K562 (cell line): ENCODE data around the gene SEPHS1. TPM values are rescaled to one million over a fixed set of nuclear protein-coding genes. Genes with fewer than 3 reads are reported as not detected.

Experiments used
- ATAC-seq: fragments of 200-7000 bp; cut with Tn5 transposase; 3 replicates; pipeline ENCODE4 v1.9.1; 2020; ENCODE audit warnings: moderate library complexity
- BruUV-seq: library from RNA; stranded (reverse); fragments of 400-500 nt; replicated peaks from 2 replicates; lab custom pipeline; 2021; lab: Mats Ljungman, UMichigan
- CTCF ChIA-PET: fragments of 300-600 bp; formaldehyde crosslinking; extraction: SDS; loops from one replicate; lab custom pipeline; 2021; ENCODE audit warnings: low intra/inter-chr PET ratio; lab: Yijun Ruan, JAX
- POLR2A ChIA-PET: fragments of 300-600, 350-650 bp; sonication (Branson Sonifier 250); formaldehyde crosslinking; extraction: SDS; loops from one replicate; lab custom pipeline; 2021; ENCODE audit warnings: antibody characterized with exemption, inconsistent platforms; lab: Yijun Ruan, JAX
- DNase-seq, 4 experiments: peaks; one replicate each; pipeline versions ENCODE4 v3.0.0 to v3.0.0-alpha.2; 2011 to 2018; ENCODE audit warnings: low spot score in 3 of 4, mixed read lengths in 3 of 4; ENCODE audit errors: extremely low read depth in 1 of 4
- FAIRE-seq: peaks from 2 replicates; lab custom pipeline; 2011; peaks lifted over from hg19 to GRCh38; lab: Jason Lieb, UNC
- H2AFZ ChIP-seq: 2 replicates; pipeline ENCODE4 v1.6.0; 2011; ENCODE audit warnings: low read depth, low read length, control low read depth, inconsistent platforms
- H3K27ac ChIP-seq: fragments of 200-600 bp; 3 replicates; pipeline ENCODE4 v1.8.0; 2011; ENCODE audit warnings: low read depth, mild to moderate bottlenecking, control low read depth, inconsistent platforms, low read length, moderate library complexity, mixed read lengths; ENCODE audit errors: extremely low read depth
- H3K27me3 ChIP-seq, 2 experiments: fragments of 300-600 bp in 1 of 2; 2 replicates in 1 of 2; 3 replicates in 1 of 2; pipeline versions ENCODE4 v1.6.0 to v1.8.0; 2011; ENCODE audit warnings: inconsistent platforms in 2 of 2, low read length in 2 of 2, mild to moderate bottlenecking in 1 of 2, mixed read lengths in 1 of 2, moderate library complexity in 1 of 2; ENCODE audit not compliant: control insufficient read depth in 2 of 2, insufficient read depth in 2 of 2
- H3K36me3 ChIP-seq: fragments of 300-600 bp; 3 replicates; pipeline ENCODE4 v1.8.0; 2011; ENCODE audit warnings: mild to moderate bottlenecking, low read length, inconsistent platforms; ENCODE audit not compliant: control insufficient read depth, insufficient read depth
- H3K4me1 ChIP-seq, 2 experiments: fragments of 200-600 bp in 1 of 2; replicated peaks in 1 of 2; 2 replicates in 1 of 2; 3 replicates in 1 of 2; pipeline versions ENCODE4 v1.5.1 to v1.8.0; 2011; ENCODE audit warnings: inconsistent platforms in 2 of 2, low read length in 2 of 2, mild to moderate bottlenecking in 1 of 2, mixed read lengths in 1 of 2, moderate library complexity in 1 of 2; ENCODE audit not compliant: control insufficient read depth in 2 of 2, insufficient read depth in 2 of 2
- H3K4me2 ChIP-seq: 2 replicates; pipeline ENCODE4 v1.6.1; 2011; ENCODE audit warnings: low read length, control low read depth, inconsistent platforms, mixed read lengths; ENCODE audit not compliant: insufficient read depth
- H3K4me3 ChIP-seq: fragments of 200-600 bp; sonication (generic), shearing (Covaris generic); 2 replicates; pipeline ENCODE4 v1.5.1; 2016; ENCODE audit warnings: control low read depth, inconsistent platforms
- H3K79me2 ChIP-seq: fragments of 200-600 bp; 3 replicates; pipeline ENCODE4 v1.8.0; 2011; ENCODE audit warnings: low read length, inconsistent platforms; ENCODE audit not compliant: control insufficient read depth, insufficient read depth
- H3K9ac ChIP-seq, 2 experiments: 2 replicates each; pipeline versions ENCODE4 v1.6.0 to v1.6.1; 2011; ENCODE audit warnings: low read depth in 2 of 2, low read length in 2 of 2, control low read depth in 1 of 2, inconsistent platforms in 1 of 2, mild to moderate bottlenecking in 1 of 2, mixed read lengths in 1 of 2; ENCODE audit not compliant: insufficient read depth in 1 of 2
- H3K9me1 ChIP-seq: one replicate; pipeline ENCODE4 v1.6.0; 2011; ENCODE audit warnings: inconsistent platforms, mild to moderate bottlenecking, low read length, moderate library complexity; ENCODE audit not compliant: control insufficient read depth, insufficient read depth
- H3K9me3 ChIP-seq: replicated peaks from 2 replicates; pipeline ENCODE4 v1.5.1; 2011; ENCODE audit warnings: low read depth, low read length, inconsistent platforms; ENCODE audit not compliant: control insufficient read depth, insufficient read depth
- H4K20me1 ChIP-seq: replicated peaks from 2 replicates; pipeline ENCODE4 v1.6.1; 2011; ENCODE audit warnings: low read length, inconsistent platforms, mixed read lengths; ENCODE audit not compliant: control insufficient read depth, insufficient read depth
- BRD4 ChIP-seq: fragments of 200-600 bp; sonication (generic); IDR thresholded peaks from 2 replicates; pipeline ENCODE4 v1.6.1; 2017; ENCODE audit warnings: inconsistent platforms
- DPF2 ChIP-seq: fragments of 450-650 bp; IDR thresholded peaks from 2 replicates; pipeline ENCODE4 v1.6.1; 2016
- GABPB1 ChIP-seq: sonication (generic); formaldehyde crosslinking; IDR thresholded peaks from 2 replicates; pipeline ENCODE4 v1.8.0; 2022; ENCODE audit warnings: mild to moderate bottlenecking, missing genetic modification reagents
- HDAC6 ChIP-seq: IDR thresholded peaks from 2 replicates; pipeline ENCODE4 v1.6.1; 2012; ENCODE audit warnings: low read depth, mild to moderate bottlenecking, control low read depth, inconsistent platforms, low read length, moderate library complexity
- HDGF ChIP-seq: fragments of 450-650 bp; IDR thresholded peaks from 2 replicates; pipeline ENCODE4 v1.6.1; 2016
- RCOR1 ChIP-seq, 2 experiments: IDR thresholded peaks; 2 replicates each; pipeline ENCODE4 v1.6.1; 2012; ENCODE audit warnings: low read depth in 2 of 2, low read length in 2 of 2, borderline replicate concordance in 1 of 2, improper control_type of control experiment in 1 of 2
- TAF1 ChIP-seq: IDR thresholded peaks from 2 replicates; pipeline ENCODE4 v1.6.1; 2011; ENCODE audit warnings: mild to moderate bottlenecking, low read length, moderate library complexity; ENCODE audit not compliant: insufficient read depth, control insufficient read depth, severe bottlenecking; ENCODE audit errors: extremely low read depth
- TEAD2 ChIP-seq: fragments of 450-650 bp; IDR thresholded peaks from 2 replicates; pipeline ENCODE4 v1.6.1; 2016; ENCODE audit warnings: missing genetic modification characterization, control low read depth, missing compliant biosample characterization
- TGIF2 ChIP-seq: sonication (generic); formaldehyde crosslinking; IDR thresholded peaks from 2 replicates; pipeline ENCODE4 v1.8.1; 2022; ENCODE audit warnings: mild to moderate bottlenecking, missing genetic modification reagents, moderate library complexity
- ZNF695 ChIP-seq: fragments of 450-650 bp; formaldehyde crosslinking; IDR thresholded peaks from 2 replicates; pipeline ENCODE4 v1.4.0; 2020; ENCODE audit warnings: mild to moderate bottlenecking, moderate library complexity
- ZNF830 ChIP-seq: fragments of 250-450 bp; sonication (Bioruptor Pico); IDR thresholded peaks from 2 replicates; pipeline ENCODE4 v1.5.0; 2021; ENCODE audit warnings: mild to moderate bottlenecking
- WGBS: fragments of 100-300 bp; shearing (Covaris generic); methylation state at CpG from one replicate; pipeline ENCODE4 v1.1.6; 2016; ENCODE audit warnings: low coverage, mixed read lengths; ENCODE audit not compliant: insufficient coverage; ENCODE audit errors: missing lambda C conversion rate; 5-methylcytosine and 5-hydroxymethylcytosine counted together
- in situ Hi-C: fragments of 300-500 bp; cut with MboI; formaldehyde crosslinking; loops from 4 replicates; pipeline ENCODE4 v1.15.0; 2018; ENCODE audit warnings: inconsistent platforms, mixed read lengths
- intact Hi-C: fragments of 100-400 bp; cut with micrococcal nuclease; formaldehyde crosslinking; loops from 2 replicates; pipeline ENCODE4 v1.14.2; 2022
- polyA plus RNA-seq, 8 experiments: library from polyadenylated mRNA; depleted of rRNA in 4 of 8; stranded (reverse) in 5 of 8; unstranded in 3 of 8; fragments of >200 nt; fragmentation: Nextera tagmentation in 2 of 8; fragmentation: Illumina TruSeq in 1 of 8; extraction: Ambion mirVana in 2 of 8; extraction: Trizol in 1 of 8; gene quantifications; 2 replicates each; pipeline versions ENCODE4 v1.2.1 to v1.2.3, GENCODE V29; 2011 to 2014; ENCODE audit warnings: inconsistent platforms in 1 of 8, missing spikeins in 1 of 8
- total RNA-seq, 7 experiments: library from RNA; depleted of rRNA in 6 of 7; stranded (reverse); fragments of >200 nt in 6 of 7; fragmentation: Illumina TruSeq in 2 of 7; extraction: Trizol in 2 of 7; gene quantifications; 2 replicates each; pipeline versions ENCODE4 v1.2.1 to v1.2.3, GENCODE V29; 2011 to 2021; ENCODE audit warnings: low replicate concordance in 1 of 7
- TF ChIP-seq, protein P1 (sequence below): sonication (generic); formaldehyde crosslinking; IDR thresholded peaks from 2 replicates; pipeline ENCODE4 v1.8.0; 2022; ENCODE audit warnings: missing genetic modification reagents, mild to moderate bottlenecking, borderline replicate concordance
- TF ChIP-seq, protein P2 (sequence below): fragments of 450-650 bp; IDR thresholded peaks from 2 replicates; pipeline ENCODE4 v1.6.1; 2016
- TF ChIP-seq, protein P3 (sequence below): fragments of 450-650 bp; formaldehyde crosslinking; IDR thresholded peaks from 2 replicates; pipeline ENCODE4 v1.4.0; 2020; ENCODE audit warnings: mild to moderate bottlenecking, moderate library complexity
- TF ChIP-seq, protein P4 (sequence below): sonication (generic); formaldehyde crosslinking; IDR thresholded peaks from 2 replicates; pipeline ENCODE4 v1.8.1; 2023; ENCODE audit warnings: mild to moderate bottlenecking, missing genetic modification reagents, moderate library complexity

Gene SEPHS1
- total and polyA plus RNA-seq, 9 of the 15 experiments (the other 6 are each of a cell fraction or from before 2014, with no cell fraction given): 14.7 to 82.8 (median 41.8) TPM

DNA sequence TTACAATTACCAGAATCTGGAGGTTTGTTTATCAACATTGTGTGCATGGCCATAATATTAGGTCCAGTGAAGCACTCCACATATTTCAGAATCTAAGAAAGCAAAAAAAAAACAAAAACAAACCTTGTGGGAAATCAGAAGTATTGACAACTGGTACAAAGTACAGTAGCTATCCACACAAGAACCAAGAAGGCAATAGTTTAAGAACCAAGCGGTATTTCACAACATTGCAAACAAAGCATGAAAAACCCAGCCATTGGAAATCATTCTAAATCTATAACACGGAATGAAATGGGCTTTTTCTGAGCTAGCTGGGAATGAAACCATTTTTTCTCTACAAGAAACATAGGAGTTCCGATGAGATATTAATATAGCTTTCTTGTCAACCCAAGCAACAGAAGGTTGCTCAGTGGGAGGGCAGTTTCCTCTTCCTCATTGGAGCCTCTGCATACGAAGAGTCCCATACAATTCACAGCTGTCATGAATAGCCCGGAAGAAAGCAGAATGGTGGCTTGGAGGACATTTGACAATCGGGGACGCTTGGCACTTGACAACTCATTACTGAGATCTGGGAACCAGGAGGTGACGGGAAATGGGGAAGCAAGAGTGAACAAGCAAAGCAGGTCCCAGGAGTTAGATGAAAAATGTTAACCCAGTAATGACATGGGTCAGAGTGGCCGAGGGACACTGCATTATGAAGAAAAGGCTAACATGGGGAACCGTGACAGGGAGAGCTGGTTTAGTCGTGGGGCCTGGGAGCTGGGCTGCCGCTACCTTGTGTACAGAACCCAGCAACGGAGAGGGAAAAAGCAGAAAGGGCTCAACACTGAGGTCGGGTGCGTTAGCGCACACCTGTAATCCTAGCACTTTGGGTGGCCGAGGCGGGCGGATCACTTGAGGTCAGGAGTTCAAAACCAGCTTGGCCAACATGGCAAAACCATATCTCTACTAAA, 56.0 kb downstream of the SEPHS1 start:
- FAIRE-seq: no peak
- no TSS peak for BruUV-seq
- Histone ChIP-seq H3K9ac (no peak overlapping the region), H3K9me1 (no peaks in the 10 kb centered on the region), H3K4me2 (no peak overlapping the region), H3K27me3 (no peaks in the 10 kb centered on the region; a peak in 1 of 5 replicates), H3K79me2 (no peaks in the 10 kb centered on the region), H3K9me3 (no peaks in the 10 kb centered on the region), H2AFZ (no peak overlapping the region), H3K4me3 (no peak overlapping the region), H3K27ac (no peak overlapping the region), H3K4me1 (peaks cover 0 to 3% of the 10 kb centered on the region in 2 experiments; a peak in 2 of 5 replicates), H4K20me1 (no peaks in the 10 kb centered on the region), H3K36me3 (no peaks in the 10 kb centered on the region)
- ChIA-PET POLR2A (interaction anchor here (0.6 to 1.3 kb wide), 2 partner anchors 10 to 314 kb away, joined by 3 to 7 read pairs; no protein-coding TSS in a partner anchor), CTCF (no interaction called here)
- in situ Hi-C loops (no loop called here), intact Hi-C loops (no loop called here)
- ATAC-seq: no peak
- DNase-seq: no peak
- TF ChIP-seq ZNF695 (CRISPR knock-in tag) (no peak), DPF2 (no peak), TGIF2 (CRISPR knock-in tag) (no peak), GABPB1 (CRISPR knock-in tag) (no peak), HDGF (no peak), TEAD2 (no peak), ZNF830 (CRISPR knock-in tag) (no peak), BRD4 (no peak), TAF1 (no peak), RCOR1 (IDR thresholded peaks at IDR 0.05; ENCODE audit: borderline replicate concordance in 1 of 2, low read depth in 2 of 2, low read length in 2 of 2) (no peak), HDAC6 (no peak)
- TF ChIP-seq, protein P1, sequence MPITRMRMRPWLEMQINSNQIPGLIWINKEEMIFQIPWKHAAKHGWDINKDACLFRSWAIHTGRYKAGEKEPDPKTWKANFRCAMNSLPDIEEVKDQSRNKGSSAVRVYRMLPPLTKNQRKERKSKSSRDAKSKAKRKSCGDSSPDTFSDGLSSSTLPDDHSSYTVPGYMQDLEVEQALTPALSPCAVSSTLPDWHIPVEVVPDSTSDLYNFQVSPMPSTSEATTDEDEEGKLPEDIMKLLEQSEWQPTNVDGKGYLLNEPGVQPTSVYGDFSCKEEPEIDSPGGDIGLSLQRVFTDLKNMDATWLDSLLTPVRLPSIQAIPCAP (CRISPR knock-in tag): no peak
- TF ChIP-seq, protein P2, sequence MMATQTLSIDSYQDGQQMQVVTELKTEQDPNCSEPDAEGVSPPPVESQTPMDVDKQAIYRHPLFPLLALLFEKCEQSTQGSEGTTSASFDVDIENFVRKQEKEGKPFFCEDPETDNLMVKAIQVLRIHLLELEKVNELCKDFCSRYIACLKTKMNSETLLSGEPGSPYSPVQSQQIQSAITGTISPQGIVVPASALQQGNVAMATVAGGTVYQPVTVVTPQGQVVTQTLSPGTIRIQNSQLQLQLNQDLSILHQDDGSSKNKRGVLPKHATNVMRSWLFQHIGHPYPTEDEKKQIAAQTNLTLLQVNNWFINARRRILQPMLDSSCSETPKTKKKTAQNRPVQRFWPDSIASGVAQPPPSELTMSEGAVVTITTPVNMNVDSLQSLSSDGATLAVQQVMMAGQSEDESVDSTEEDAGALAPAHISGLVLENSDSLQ: no peak
- TF ChIP-seq, protein P3, sequence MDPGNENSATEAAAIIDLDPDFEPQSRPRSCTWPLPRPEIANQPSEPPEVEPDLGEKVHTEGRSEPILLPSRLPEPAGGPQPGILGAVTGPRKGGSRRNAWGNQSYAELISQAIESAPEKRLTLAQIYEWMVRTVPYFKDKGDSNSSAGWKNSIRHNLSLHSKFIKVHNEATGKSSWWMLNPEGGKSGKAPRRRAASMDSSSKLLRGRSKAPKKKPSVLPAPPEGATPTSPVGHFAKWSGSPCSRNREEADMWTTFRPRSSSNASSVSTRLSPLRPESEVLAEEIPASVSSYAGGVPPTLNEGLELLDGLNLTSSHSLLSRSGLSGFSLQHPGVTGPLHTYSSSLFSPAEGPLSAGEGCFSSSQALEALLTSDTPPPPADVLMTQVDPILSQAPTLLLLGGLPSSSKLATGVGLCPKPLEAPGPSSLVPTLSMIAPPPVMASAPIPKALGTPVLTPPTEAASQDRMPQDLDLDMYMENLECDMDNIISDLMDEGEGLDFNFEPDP (CRISPR knock-in tag): no peak
- TF ChIP-seq, protein P4, sequence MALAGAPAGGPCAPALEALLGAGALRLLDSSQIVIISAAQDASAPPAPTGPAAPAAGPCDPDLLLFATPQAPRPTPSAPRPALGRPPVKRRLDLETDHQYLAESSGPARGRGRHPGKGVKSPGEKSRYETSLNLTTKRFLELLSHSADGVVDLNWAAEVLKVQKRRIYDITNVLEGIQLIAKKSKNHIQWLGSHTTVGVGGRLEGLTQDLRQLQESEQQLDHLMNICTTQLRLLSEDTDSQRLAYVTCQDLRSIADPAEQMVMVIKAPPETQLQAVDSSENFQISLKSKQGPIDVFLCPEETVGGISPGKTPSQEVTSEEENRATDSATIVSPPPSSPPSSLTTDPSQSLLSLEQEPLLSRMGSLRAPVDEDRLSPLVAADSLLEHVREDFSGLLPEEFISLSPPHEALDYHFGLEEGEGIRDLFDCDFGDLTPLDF (CRISPR knock-in tag): no peak
- 43% methylated on average over 16 of the region's 19 CpGs for WGBS
